Measurements from ENCODE around the gene GALNT14. TPM values are rescaled to one million over a fixed set of nuclear protein-coding genes. Genes with fewer than 3 reads are reported as not detected.

GALNT14 gene
- total and polyA plus RNA-seq, 2 donors (not counting 1 experiment from before 2014, with no cell fraction given) = 3.1 to 6.2 TPM

GRCh38 chr2:31033032-31033431 lies 105.2 kb downstream of the GALNT14 start:
- H3K27me3 Mint-ChIP-seq = no peaks in the 10 kb centered on the region
- no peak for ATAC-seq (ENCODE audit: low read depth)
- Histone ChIP-seq H3K4me3 (ENCODE audit: control extremely low read depth in 1 of 5, extremely low read depth in 1 of 5, insufficient read depth in 1 of 5, low read depth in 2 of 5, low read length in 4 of 5) (no peak overlapping the region), H3K4me2 (replicated peaks; ENCODE audit: low read depth, low read length, poor library complexity, severe bottlenecking) (no peak overlapping the region), H3K79me2 (ENCODE audit: control insufficient read depth, insufficient read depth, low read length) (no peaks in the 10 kb centered on the region), H2AFZ (ENCODE audit: insufficient read depth, low read depth, low read length, poor library complexity, severe bottlenecking) (no peak overlapping the region), H3K36me3 (replicated peaks in 1 of 2; ENCODE audit: control extremely low read depth in 1 of 2, control insufficient read depth in 1 of 2, extremely low read depth in 1 of 2, insufficient read depth in 2 of 2, low read length in 1 of 2) (no peaks in the 10 kb centered on the region), H3K9me3 (ENCODE audit: control extremely low read depth in 1 of 3, control insufficient read depth in 2 of 3, insufficient read depth in 1 of 3, low read length in 2 of 3) (peaks cover under 1 to 18% (median 8%) of the 10 kb centered on the region in 3 donors), H3K4me1 (ENCODE audit: control insufficient read depth in 2 of 2, insufficient read depth in 2 of 2, low read length in 2 of 2) (no peaks in the 10 kb centered on the region), H3K27ac (ENCODE audit: low read length in 2 of 2) (no peak overlapping the region), H4K20me1 (ENCODE audit: control insufficient read depth, insufficient read depth, low read length, poor library complexity, severe bottlenecking) (no peaks in the 10 kb centered on the region), H3K27me3 (replicated peaks in 1 of 4; ENCODE audit: control extremely low read depth in 1 of 4, control insufficient read depth in 3 of 4, insufficient read depth in 4 of 4, low read length in 3 of 4) (no peaks in the 10 kb centered on the region), H3K9ac (ENCODE audit: low read length) (no peak overlapping the region)
- no peak overlapping the region for H3K4me3 Mint-ChIP-seq
- no peak for DNase-seq
- intact Hi-C loops (cut with micrococcal nuclease) = no loop called here
- H3K9me3 Mint-ChIP-seq (ENCODE audit: insufficient read depth) = peaks cover 11% of the 10 kb centered on the region
- WGBS (ENCODE audit: insufficient coverage) = 64% methylated on average over 1 of the region's 1 CpG
- ChIA-PET POLR2A (no interaction called here), CTCF (no interaction called here)
- TF ChIP-seq CTCF (IDR thresholded peaks at IDR 0.05) = no peak
- TF ChIP-seq EZH2 (IDR thresholded peaks at IDR 0.05; ENCODE audit: borderline replicate concordance, insufficient read depth, low read depth, low read length, poor library complexity, severe bottlenecking) = no peak
- H3K27ac Mint-ChIP-seq = no peak overlapping the region
- peaks cover 4% of the 10 kb centered on the region for H3K4me1 Mint-ChIP-seq

- no peaks in the 10 kb centered on the region for H3K27me3 Mint-ChIP-seq
- no peaks in the 10 kb centered on the region for H3K36me3 ChIP-seq (replicated peaks in 1 of 2; ENCODE audit: control extremely low read depth in 1 of 2, control insufficient read depth in 1 of 2, extremely low read depth in 1 of 2, insufficient read depth in 2 of 2, low read length in 1 of 2)
- no peaks in the 10 kb centered on the region for H4K20me1 ChIP-seq (ENCODE audit: control insufficient read depth, insufficient read depth, low read length, poor library complexity, severe bottlenecking)
- H3K4me3 ChIP-seq (ENCODE audit: control extremely low read depth in 1 of 5, extremely low read depth in 1 of 5, insufficient read depth in 1 of 5, low read depth in 2 of 5, low read length in 4 of 5) = no peak overlapping the region
- H2AFZ ChIP-seq (ENCODE audit: insufficient read depth, low read depth, low read length, poor library complexity, severe bottlenecking) = no peak overlapping the region
- H3K27me3 ChIP-seq (replicated peaks in 1 of 4; ENCODE audit: control extremely low read depth in 1 of 4, control insufficient read depth in 3 of 4, insufficient read depth in 4 of 4, low read length in 3 of 4) = no peaks in the 10 kb centered on the region
- H3K9me3 ChIP-seq (ENCODE audit: control extremely low read depth in 1 of 3, control insufficient read depth in 2 of 3, insufficient read depth in 1 of 3, low read length in 2 of 3) = peaks cover 0 to 15% (median 4%) of the 10 kb centered on the region in 3 donors
- no peaks in the 10 kb centered on the region for H3K79me2 ChIP-seq (ENCODE audit: control insufficient read depth, insufficient read depth, low read length)
- no peak overlapping the region for H3K4me3 Mint-ChIP-seq
- peaks cover 4% of the 10 kb centered on the region for H3K4me1 Mint-ChIP-seq
- CTCF ChIA-PET = no interaction called here
- no peaks in the 10 kb centered on the region for H3K4me1 ChIP-seq (ENCODE audit: control insufficient read depth in 2 of 2, insufficient read depth in 2 of 2, low read length in 2 of 2)
- intact Hi-C loops (cut with micrococcal nuclease) = no loop called here
- DNase-seq (no peak), ATAC-seq (ENCODE audit: low read depth) (no peak)
- H3K27ac ChIP-seq (ENCODE audit: low read length in 2 of 2) = no peak overlapping the region
- H3K9ac ChIP-seq (ENCODE audit: low read length) = no peak overlapping the region
- no peak for TF ChIP-seq CTCF (IDR thresholded peaks at IDR 0.05)
- no peak for TF ChIP-seq EZH2 (IDR thresholded peaks at IDR 0.05; ENCODE audit: borderline replicate concordance, insufficient read depth, low read depth, low read length, poor library complexity, severe bottlenecking)
- peaks cover 11% of the 10 kb centered on the region for H3K9me3 Mint-ChIP-seq (ENCODE audit: insufficient read depth)
- WGBS (ENCODE audit: insufficient coverage) = 96% methylated on average over 3 of the region's 3 CpGs
- no peak overlapping the region for H3K4me2 ChIP-seq (replicated peaks; ENCODE audit: low read depth, low read length, poor library complexity, severe bottlenecking)
- no peak overlapping the region for H3K27ac Mint-ChIP-seq
- POLR2A ChIA-PET = no interaction called here
Measured at GRCh38 chr2:31032475-31032874, 105.8 kb downstream of the GALNT14 start.

All from B cell (primary cell).